HepG2 (cell line): Measurements from ENCODE around the gene CLDND2. TPM values are rescaled to one million over a fixed set of nuclear protein-coding genes. Genes with fewer than 3 reads are reported as not detected.
A peak's percentile ranks its signal among the peaks of the same experiment; 100 is the strongest.

Experiments used
- CREB3 ChIP-seq: sonication (generic); formaldehyde crosslinking; IDR thresholded peaks from 2 replicates; pipeline ENCODE4 v1.5.0; 2020; ENCODE audit warnings: missing genetic modification reagents
- CSRNP1 ChIP-seq: sonication (generic); formaldehyde crosslinking; IDR thresholded peaks from 2 replicates; pipeline ENCODE4 v1.8.1; 2023; ENCODE audit warnings: mild to moderate bottlenecking, missing genetic modification reagents
- DZIP1 ChIP-seq: sonication (generic); formaldehyde crosslinking; IDR thresholded peaks from 2 replicates; pipeline ENCODE4 v1.5.0; 2020; ENCODE audit warnings: mild to moderate bottlenecking, missing genetic modification reagents
- KAT2B ChIP-seq: fragments of 150-350 bp; IDR thresholded peaks from 2 replicates; pipeline ENCODE4 v1.6.1; 2014; ENCODE audit warnings: low read depth, low read length, borderline replicate concordance
- PAF1 ChIP-seq: IDR thresholded peaks from 2 replicates; pipeline ENCODE4 v1.6.1; 2016; ENCODE audit warnings: missing genetic modification reagents, missing compliant biosample characterization
- RORA ChIP-seq: sonication (generic); formaldehyde crosslinking; IDR thresholded peaks from 2 replicates; pipeline ENCODE4 v1.5.0; 2020; ENCODE audit warnings: mild to moderate bottlenecking, missing genetic modification reagents, moderate library complexity
- SP4 ChIP-seq: sonication (generic); formaldehyde crosslinking; IDR thresholded peaks from 2 replicates; pipeline ENCODE4 v1.8.1; 2023; ENCODE audit warnings: mild to moderate bottlenecking, missing genetic modification reagents
- STAG1 ChIP-seq: sonication (generic); formaldehyde crosslinking; IDR thresholded peaks from 2 replicates; pipeline ENCODE4 v1.4.0; 2020; ENCODE audit warnings: missing genetic modification reagents
- ZNF44 ChIP-seq: sonication (generic); formaldehyde crosslinking; IDR thresholded peaks from 2 replicates; pipeline ENCODE4 v1.5.1; 2020; ENCODE audit warnings: mild to moderate bottlenecking, missing genetic modification reagents
- ZNF460 ChIP-seq: sonication (generic); formaldehyde crosslinking; IDR thresholded peaks from 2 replicates; pipeline ENCODE4 v1.5.1; 2020; ENCODE audit warnings: missing genetic modification reagents, mild to moderate bottlenecking, borderline replicate concordance
- ZNF577 ChIP-seq: sonication (generic); formaldehyde crosslinking; IDR thresholded peaks from 2 replicates; pipeline ENCODE4 v1.4.0; 2020; ENCODE audit warnings: mild to moderate bottlenecking, low read depth, missing genetic modification reagents, borderline replicate concordance
- polyA plus RNA-seq, 8 experiments: library from polyadenylated mRNA; depleted of rRNA in 3 of 8; stranded (reverse) in 7 of 8; unstranded in 1 of 8; fragments of >200 nt; fragmentation: Illumina TruSeq in 4 of 8; extraction: Trizol in 4 of 8; gene quantifications; 2 replicates each; pipeline versions ENCODE4 v1.2.1 to v1.2.3, GENCODE V29; 2011 to 2016; ENCODE audit warnings: low read depth in 4 of 8, missing spikeins in 1 of 8, mixed read lengths in 1 of 8; ENCODE audit not compliant: insufficient read depth in 1 of 8
- total RNA-seq, 5 experiments: library from RNA; depleted of rRNA; stranded (reverse); fragments of >200 nt; fragmentation: Illumina TruSeq; extraction: Trizol; gene quantifications; 2 replicates each; pipeline ENCODE4 v1.2.3, GENCODE V29; 2016; ENCODE audit warnings: low read depth in 1 of 5
- TF ChIP-seq, protein P1 (sequence below): sonication (generic); formaldehyde crosslinking; IDR thresholded peaks from 2 replicates; pipeline ENCODE4 v1.5.0; 2020; ENCODE audit warnings: missing genetic modification reagents
- TF ChIP-seq, protein P2 (sequence below): IDR thresholded peaks from 2 replicates; pipeline ENCODE4 v1.6.1; 2018; ENCODE audit warnings: missing genetic modification reagents, mild to moderate bottlenecking, missing compliant biosample characterization
- TF ChIP-seq, protein P3 (sequence below), 2 experiments: sonication (generic) in 1 of 2; formaldehyde crosslinking in 1 of 2; IDR thresholded peaks; 2 replicates each; pipeline versions ENCODE4 v1.6.1 to v1.9.0; 2014 to 2022; ENCODE audit warnings: antibody characterized with exemption in 1 of 2, borderline replicate concordance in 1 of 2, inconsistent platforms in 1 of 2, low read depth in 1 of 2, missing genetic modification reagents in 1 of 2

Gene CLDND2
- total and polyA plus RNA-seq, 2 of the 13 experiments (the other 11 are each of a cell fraction or from before 2014, with no cell fraction given) = 0.84 to 1.8 TPM

DNA sequence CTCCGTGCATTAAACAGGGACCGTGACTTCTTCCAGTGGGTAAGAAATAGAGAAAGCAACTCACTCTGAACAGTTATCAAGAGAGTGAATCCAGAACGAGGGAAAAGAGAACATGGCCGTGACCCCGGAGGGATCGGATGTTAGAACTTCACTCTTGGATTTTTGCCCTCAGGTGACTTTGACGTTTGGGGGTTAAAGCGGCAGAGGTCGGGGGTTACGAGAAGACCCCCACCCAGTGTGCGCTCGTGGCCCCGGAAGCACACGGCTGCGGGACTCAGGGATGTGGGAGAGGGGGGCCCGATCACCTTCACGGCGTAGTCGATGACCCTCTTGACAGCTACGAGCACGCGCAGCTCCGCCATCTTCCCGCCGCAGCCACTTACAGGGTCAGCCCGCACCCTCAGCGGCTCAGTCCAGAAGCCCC lies 2.8 kb downstream of the CLDND2 start, which contains the start of gene ETFB (continued):
- TF ChIP-seq, protein P1, sequence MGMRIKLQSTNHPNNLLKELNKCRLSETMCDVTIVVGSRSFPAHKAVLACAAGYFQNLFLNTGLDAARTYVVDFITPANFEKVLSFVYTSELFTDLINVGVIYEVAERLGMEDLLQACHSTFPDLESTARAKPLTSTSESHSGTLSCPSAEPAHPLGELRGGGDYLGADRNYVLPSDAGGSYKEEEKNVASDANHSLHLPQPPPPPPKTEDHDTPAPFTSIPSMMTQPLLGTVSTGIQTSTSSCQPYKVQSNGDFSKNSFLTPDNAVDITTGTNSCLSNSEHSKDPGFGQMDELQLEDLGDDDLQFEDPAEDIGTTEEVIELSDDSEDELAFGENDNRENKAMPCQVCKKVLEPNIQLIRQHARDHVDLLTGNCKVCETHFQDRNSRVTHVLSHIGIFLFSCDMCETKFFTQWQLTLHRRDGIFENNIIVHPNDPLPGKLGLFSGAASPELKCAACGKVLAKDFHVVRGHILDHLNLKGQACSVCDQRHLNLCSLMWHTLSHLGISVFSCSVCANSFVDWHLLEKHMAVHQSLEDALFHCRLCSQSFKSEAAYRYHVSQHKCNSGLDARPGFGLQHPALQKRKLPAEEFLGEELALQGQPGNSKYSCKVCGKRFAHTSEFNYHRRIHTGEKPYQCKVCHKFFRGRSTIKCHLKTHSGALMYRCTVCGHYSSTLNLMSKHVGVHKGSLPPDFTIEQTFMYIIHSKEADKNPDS (CRISPR knock-in tag) = no peak
- no peak for TF ChIP-seq CSRNP1 (CRISPR knock-in tag)
- TF ChIP-seq KAT2B = no peak
- TF ChIP-seq, protein P2, sequence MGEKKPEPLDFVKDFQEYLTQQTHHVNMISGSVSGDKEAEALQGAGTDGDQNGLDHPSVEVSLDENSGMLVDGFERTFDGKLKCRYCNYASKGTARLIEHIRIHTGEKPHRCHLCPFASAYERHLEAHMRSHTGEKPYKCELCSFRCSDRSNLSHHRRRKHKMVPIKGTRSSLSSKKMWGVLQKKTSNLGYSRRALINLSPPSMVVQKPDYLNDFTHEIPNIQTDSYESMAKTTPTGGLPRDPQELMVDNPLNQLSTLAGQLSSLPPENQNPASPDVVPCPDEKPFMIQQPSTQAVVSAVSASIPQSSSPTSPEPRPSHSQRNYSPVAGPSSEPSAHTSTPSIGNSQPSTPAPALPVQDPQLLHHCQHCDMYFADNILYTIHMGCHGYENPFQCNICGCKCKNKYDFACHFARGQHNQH = no peak
- TF ChIP-seq, protein P3, sequence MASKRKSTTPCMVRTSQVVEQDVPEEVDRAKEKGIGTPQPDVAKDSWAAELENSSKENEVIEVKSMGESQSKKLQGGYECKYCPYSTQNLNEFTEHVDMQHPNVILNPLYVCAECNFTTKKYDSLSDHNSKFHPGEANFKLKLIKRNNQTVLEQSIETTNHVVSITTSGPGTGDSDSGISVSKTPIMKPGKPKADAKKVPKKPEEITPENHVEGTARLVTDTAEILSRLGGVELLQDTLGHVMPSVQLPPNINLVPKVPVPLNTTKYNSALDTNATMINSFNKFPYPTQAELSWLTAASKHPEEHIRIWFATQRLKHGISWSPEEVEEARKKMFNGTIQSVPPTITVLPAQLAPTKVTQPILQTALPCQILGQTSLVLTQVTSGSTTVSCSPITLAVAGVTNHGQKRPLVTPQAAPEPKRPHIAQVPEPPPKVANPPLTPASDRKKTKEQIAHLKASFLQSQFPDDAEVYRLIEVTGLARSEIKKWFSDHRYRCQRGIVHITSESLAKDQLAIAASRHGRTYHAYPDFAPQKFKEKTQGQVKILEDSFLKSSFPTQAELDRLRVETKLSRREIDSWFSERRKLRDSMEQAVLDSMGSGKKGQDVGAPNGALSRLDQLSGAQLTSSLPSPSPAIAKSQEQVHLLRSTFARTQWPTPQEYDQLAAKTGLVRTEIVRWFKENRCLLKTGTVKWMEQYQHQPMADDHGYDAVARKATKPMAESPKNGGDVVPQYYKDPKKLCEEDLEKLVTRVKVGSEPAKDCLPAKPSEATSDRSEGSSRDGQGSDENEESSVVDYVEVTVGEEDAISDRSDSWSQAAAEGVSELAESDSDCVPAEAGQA (IDR thresholded peaks at IDR 0.05; ENCODE audit: low read depth) = no peak
- TF ChIP-seq, protein P3 (CRISPR knock-in tag; IDR thresholded peaks at IDR 0.05; ENCODE audit: borderline replicate concordance) = 0 out of 2 replicates have a peak, but pooled peaks have one; percentile 1
- no peak for TF ChIP-seq ZNF577 (CRISPR knock-in tag)
- no peak; the same call in 1 of the 2 replicates for TF ChIP-seq CREB3
- no peak for TF ChIP-seq RORA (CRISPR knock-in tag)
- TF ChIP-seq ZNF44 (CRISPR knock-in tag) = no peak
- no peak for TF ChIP-seq DZIP1 (CRISPR knock-in tag)
- no peak for TF ChIP-seq STAG1
- TF ChIP-seq SP4 (CRISPR knock-in tag) = no peak
- TF ChIP-seq PAF1 = no peak
- no peak for TF ChIP-seq ZNF460
